Glomerular visceral epithelial cell (primary cell): ENCODE measurements around the gene RRP8.
A peak's percentile ranks its signal among the peaks of the same experiment; 100 is the strongest.

ENCODE experiments used
- DNase-seq: peaks from one replicate; pipeline ENCODE4 v3.0.0-alpha.2; 2016; ENCODE audit errors: extremely low spot score

Gene RRP8

GRCh38 chr11:6617315-6617781 is 13.9 kb upstream of the RRP8 start:
- DNase-seq = no peak

DNA sequence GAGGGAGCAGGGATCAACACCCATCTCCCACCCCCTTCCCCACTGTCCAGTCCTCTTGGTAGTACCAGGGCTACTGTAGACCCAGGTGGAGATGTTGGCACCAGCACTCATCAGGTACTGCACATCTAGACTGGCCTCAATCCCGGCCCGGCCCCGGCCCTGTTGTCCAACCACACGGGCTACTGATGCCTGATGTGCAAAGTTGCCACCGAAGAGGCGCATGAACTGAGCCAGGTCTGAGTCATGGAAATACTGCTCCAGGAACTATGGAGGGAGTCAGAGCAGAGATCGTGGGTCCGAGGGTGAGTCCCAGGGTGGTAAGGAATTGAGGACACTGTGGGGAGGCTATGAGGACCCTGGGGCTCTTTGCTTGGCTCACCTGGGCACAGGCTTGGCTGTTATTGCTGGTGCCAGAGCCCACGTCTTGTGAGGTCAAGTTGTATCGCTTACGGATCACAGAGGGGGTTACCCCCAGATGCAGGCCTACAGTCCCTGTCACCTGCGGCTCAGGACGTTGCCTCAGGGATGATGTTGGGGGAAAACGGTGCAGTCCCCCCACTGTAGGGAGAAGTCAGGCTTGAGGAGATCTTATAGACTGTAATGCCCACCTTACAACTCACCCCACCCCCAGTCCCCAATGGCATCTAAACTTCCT is 13.3 kb upstream of the RRP8 start:
- no peak for DNase-seq

- DNase-seq = no peak
These were observed 12.6 kb upstream of the RRP8 start for GRCh38 chr11:6615882-6616585.

DNA sequence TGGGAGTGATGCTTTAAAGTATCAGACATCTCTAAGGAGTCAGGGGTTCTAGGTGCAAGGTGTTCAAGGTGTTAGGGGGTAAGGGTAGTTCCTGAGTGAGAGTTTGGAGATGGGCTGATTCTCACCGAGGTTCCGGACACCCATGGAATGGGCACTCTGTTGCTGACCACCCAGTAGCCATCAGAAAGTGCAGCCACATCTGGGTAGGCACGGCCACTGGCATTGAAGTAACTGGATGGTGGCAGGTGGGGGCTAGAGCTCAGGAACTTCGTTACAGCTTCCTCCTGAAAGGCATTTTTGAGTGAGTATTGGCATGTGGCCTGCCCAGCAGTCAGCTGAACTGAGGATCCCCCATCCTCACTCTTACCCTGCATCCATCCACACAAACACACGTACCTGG is 11.6 kb upstream of the RRP8 start:
- no peak for DNase-seq

GRCh38 chr11:6614446-6614845 is 11.0 kb upstream of the RRP8 start:
- DNase-seq = no peak

- DNase-seq = no peak
These were observed 10.1 kb upstream of the RRP8 start for GRCh38 chr11:6613496-6613895.

- DNase-seq = peak; percentile 96
These were observed 9.0 kb upstream of the RRP8 start, which contains the start of gene TAF10 for GRCh38 chr11:6612213-6613041. Gene TAF10 (minus strand): TSS chr11:6612216. CDS start chr11:6612189, 27 bp downstream.

- DNase-seq = no peak
These were observed 8.5 kb upstream of the RRP8 start for GRCh38 chr11:6611963-6612212.

GRCh38 chr11:6611092-6611962 is 7.9 kb upstream of the RRP8 start:
- peak; percentile 22 for DNase-seq

- no peak for DNase-seq
These were observed 7.2 kb upstream of the RRP8 start for GRCh38 chr11:6610591-6610990.

DNA sequence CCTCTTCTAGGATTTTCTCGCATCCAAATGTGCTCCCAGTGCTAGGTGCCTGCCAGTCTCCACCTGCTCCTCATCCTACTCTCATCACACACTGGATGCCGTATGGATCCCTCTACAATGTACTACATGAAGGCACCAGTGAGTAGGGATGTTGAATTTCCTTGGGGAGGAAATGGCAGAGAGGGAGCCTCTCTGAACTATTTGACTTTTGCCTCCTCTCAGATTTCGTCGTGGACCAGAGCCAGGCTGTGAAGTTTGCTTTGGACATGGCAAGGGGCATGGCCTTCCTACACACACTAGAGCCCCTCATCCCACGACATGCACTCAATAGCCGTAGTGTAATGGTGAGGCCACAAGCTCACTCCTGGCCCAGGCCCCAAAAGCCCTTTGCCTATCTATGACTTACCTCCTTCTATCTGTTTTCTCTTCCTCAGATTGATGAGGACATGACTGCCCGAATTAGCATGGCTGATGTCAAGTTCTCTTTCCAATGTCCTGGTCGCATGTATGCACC is 6.1 kb upstream of the RRP8 start:
- DNase-seq = no peak

DNA sequence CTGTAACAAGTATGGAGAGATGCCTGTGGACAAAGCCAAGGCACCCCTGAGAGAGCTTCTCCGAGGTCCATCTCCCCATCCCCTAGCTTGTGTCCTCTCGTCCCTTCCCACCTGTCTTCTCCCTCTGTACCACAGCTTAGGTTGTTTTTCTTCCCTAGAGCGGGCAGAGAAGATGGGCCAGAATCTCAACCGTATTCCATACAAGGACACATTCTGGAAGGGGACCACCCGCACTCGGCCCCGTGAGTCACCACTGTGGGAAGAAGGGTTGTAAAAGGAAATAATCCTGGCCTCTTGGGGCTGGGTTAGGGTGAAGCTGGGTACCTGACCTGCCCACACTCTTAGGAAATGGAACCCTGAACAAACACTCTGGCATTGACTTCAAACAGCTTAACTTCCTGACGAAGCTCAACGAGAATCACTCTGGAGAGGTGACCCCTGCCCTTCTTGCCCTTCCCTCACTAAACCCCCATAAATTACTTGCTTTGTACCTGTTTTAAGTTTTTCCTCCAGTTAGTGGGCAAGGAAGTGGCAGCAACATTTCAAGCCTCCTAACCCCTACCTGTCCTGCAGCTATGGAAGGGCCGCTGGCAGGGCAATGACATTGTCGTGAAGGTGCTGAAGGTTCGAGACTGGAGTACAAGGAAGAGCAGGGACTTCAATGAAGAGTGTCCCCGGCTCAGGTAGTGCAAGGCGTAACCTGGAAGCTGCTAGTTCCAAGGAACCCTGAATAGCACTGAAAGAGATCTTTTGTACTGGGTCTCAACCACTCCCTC is 5.5 kb upstream of the RRP8 start:
- DNase-seq = no peak

DNA sequence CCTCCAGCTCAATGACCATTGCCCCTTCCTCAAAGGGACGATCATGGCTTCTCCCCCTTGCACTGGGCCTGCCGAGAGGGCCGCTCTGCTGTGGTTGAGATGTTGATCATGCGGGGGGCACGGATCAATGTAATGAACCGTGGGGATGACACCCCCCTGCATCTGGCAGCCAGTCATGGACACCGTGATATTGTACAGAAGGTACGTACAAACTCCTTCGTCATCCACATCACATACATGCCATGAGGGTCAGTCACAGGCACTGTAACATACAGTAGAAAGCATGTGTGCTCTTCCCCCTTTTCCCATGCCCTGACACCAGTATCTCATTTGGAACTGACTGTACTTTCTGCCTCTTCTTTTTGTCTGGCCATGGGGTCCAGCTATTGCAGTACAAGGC is 4.6 kb upstream of the RRP8 start:
- DNase-seq = no peak

- DNase-seq = no peak
These were observed 3.9 kb upstream of the RRP8 start for GRCh38 chr11:6607190-6607795.

- peak; percentile 95 for DNase-seq
These were observed 3.2 kb upstream of the RRP8 start for GRCh38 chr11:6606471-6607189.

- DNase-seq = no peak
These were observed 1.4 kb upstream of the RRP8 start for GRCh38 chr11:6604790-6605189.

DNA sequence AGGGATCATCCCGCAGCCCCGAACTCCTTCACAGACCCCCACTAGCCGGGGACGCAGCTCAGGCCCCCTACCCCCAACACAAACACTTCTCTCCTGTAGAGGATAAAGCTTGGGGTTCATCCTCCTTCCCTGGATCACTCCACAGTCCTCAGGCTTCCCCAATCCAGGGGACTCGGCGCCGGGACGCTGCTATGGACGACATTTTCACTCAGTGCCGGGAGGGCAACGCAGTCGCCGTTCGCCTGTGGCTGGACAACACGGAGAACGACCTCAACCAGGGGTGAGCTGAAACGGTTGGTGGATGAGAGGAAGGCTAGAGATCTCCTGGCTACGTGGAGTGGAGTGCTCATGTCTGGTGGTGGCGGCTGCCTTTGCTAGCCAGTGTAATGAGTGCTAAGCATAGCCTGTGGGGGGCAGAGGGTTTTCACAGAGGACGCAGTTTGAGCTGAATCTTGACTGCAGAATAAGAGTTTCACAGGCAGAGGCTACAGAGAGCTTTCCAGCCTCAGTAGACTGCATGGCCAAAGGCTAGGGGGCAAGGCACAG is 738 bp upstream of the RRP8 start:
- DNase-seq = peak; percentile 54

- no peak for DNase-seq
These were observed 1.1 kb downstream of the RRP8 start for GRCh38 chr11:6602096-6602940.
